ENCODE measurements around the gene PPM1A. TPM values are rescaled to one million over a fixed set of nuclear protein-coding genes. Genes with fewer than 3 reads are reported as not detected.

Gene PPM1A
- total and polyA plus RNA-seq, 2 of the 8 experiments (the other 6 are each of a cell fraction or from before 2014, with no cell fraction given): 14.0 to 51.2 TPM

DNA sequence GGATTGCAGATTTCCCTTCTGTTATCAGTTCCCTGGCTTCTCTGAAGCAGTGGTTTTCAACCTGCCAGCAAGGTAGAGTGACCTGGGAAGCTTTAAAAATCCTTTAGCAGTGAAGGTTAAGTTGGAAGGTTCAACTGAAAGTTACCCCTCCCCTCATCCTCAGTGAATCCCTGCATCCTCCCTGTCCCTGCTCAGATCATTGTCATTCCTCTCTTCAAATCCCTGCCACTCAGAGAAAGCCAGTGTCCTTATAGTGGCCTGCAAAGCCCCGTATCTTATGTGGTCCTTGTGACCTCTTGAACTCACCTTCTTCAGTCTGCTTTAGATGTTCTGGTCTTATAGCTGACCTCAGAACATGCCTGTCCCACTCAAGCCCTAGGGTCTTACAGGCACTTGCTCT, 53.6 kb downstream of the PPM1A start:
- Histone ChIP-seq H2BK5ac (ENCODE audit: low read depth, low read length) (no peak overlapping the region), H3K56ac (replicated peaks; ENCODE audit: insufficient read length, low read depth, low read length) (no peak overlapping the region), H3K23me2 (ENCODE audit: low read depth, low read length) (no peaks in the 10 kb centered on the region), H3K23ac (ENCODE audit: insufficient read length) (no peak overlapping the region), H3K79me2 (ENCODE audit: control insufficient read depth in 1 of 2, insufficient read depth in 2 of 2, low read length in 2 of 2) (no peaks in the 10 kb centered on the region), H4K91ac (replicated peaks; ENCODE audit: insufficient read length, low read length) (no peak overlapping the region), H3K27ac (ENCODE audit: low read depth, low read length) (no peak overlapping the region), H3K9me3 (ENCODE audit: insufficient read depth in 2 of 2, low read depth in 1 of 2, low read length in 1 of 2) (no peaks in the 10 kb centered on the region), H2BK20ac (ENCODE audit: low read length) (no peak overlapping the region), H3K79me1 (ENCODE audit: low read depth, low read length) (no peaks in the 10 kb centered on the region), H4K5ac (ENCODE audit: insufficient read length, low read depth, low read length) (no peak overlapping the region), H3K4me3 (ENCODE audit: extremely low read depth in 1 of 4, insufficient read depth in 2 of 4, low read depth in 3 of 4, low read length in 4 of 4) (no peak overlapping the region), H4K8ac (ENCODE audit: extremely low read depth, insufficient read depth, low read length) (no peak overlapping the region), H3K14ac (ENCODE audit: insufficient read length) (no peak overlapping the region), H3K4me1 (replicated peaks in 1 of 4; ENCODE audit: control insufficient read depth in 3 of 4, insufficient read depth in 4 of 4, low read length in 3 of 4) (peaks cover 6 to 11% (median 10%) of the 10 kb centered on the region in 4 experiments), H2BK120ac (replicated peaks; ENCODE audit: low read depth, low read length) (no peak overlapping the region), H2BK12ac (ENCODE audit: low read depth, low read length) (no peak overlapping the region), H3K36me3 (ENCODE audit: control insufficient read depth in 2 of 4, insufficient read depth in 4 of 4, low read length in 3 of 4) (no peaks in the 10 kb centered on the region), H4K20me1 (replicated peaks in 1 of 2; ENCODE audit: control insufficient read depth in 1 of 2, insufficient read depth in 2 of 2, low read length in 2 of 2) (no peaks in the 10 kb centered on the region), H3K9ac (replicated peaks in 1 of 4; ENCODE audit: extremely low read depth in 1 of 4, low read depth in 3 of 4, low read length in 3 of 4) (no peak overlapping the region), H3K4me2 (ENCODE audit: insufficient read depth in 1 of 2, low read depth in 2 of 2, low read length in 2 of 2) (no peak overlapping the region), H3K4ac (replicated peaks; ENCODE audit: insufficient read length, low read depth, low read length) (no peak overlapping the region), H2AFZ (ENCODE audit: low read length) (no peak overlapping the region), H3K27me3 (replicated peaks in 1 of 4; ENCODE audit: control insufficient read depth in 3 of 4, extremely low read depth in 1 of 4, insufficient read depth in 3 of 4, low read length in 3 of 4) (no peaks in the 10 kb centered on the region), H2BK15ac (ENCODE audit: low read length) (no peak overlapping the region), H3K18ac (ENCODE audit: extremely low read depth, low read length) (no peak overlapping the region), H2AK5ac (ENCODE audit: low read depth, low read length) (no peak overlapping the region)
- 55% methylated on average over 1 of the region's 1 CpG; no CpG with 5 or more reads in 1 of the 2 experiments for WGBS, 2 experiments (ENCODE audit: extremely low coverage in 1 of 2, insufficient coverage in 1 of 2, insufficient read length in 1 of 2, insufficient replicate concordance in 2 of 2, low coverage in 1 of 2, low lambda C conversion rate in 2 of 2, missing lambda C conversion rate in 1 of 2)
- FAIRE-seq (no peak), DNase-seq (ENCODE audit: low read depth in 1 of 2, low spot score in 2 of 2) (no peak)
- POLR2A ChIA-PET (ENCODE audit: partially characterized antibody): interaction anchor here (0.6 to 1.8 kb wide), 4 partner anchors 9 to 252 kb away, joined by 3 to 4 read pairs (median 4); no protein-coding TSS in a partner anchor
- CTCF ChIA-PET (ENCODE audit: partially characterized antibody): interaction anchor here (0.8 to 3.1 kb wide), 6 partner anchors 10 to 49 kb away, joined by 3 to 7 read pairs (median 4); no protein-coding TSS in a partner anchor

Data from H1 (cell line).